GM18867 (cell line): Measurements from ENCODE around the gene ZMYND12.

Source experiments
- ATAC-seq: cut with Tn5 transposase; IDR thresholded peaks from one replicate; pipeline ENCODE4 v1.9.1; 2021; ENCODE audit warnings: mild to moderate bottlenecking, moderate library complexity; ENCODE audit not compliant: unreplicated experiment

Gene ZMYND12

GRCh38 chr1:42449256-42449655, 6.6 kb downstream of the ZMYND12 start:
- ATAC-seq = no peak

- ATAC-seq = no peak
Measured at GRCh38 chr1:42442662-42443061, 13.2 kb downstream of the ZMYND12 start.

- no peak for ATAC-seq
Measured at GRCh38 chr1:42439940-42440339, 15.9 kb downstream of the ZMYND12 start.

- ATAC-seq = no peak
Measured at GRCh38 chr1:42434340-42434739, 21.5 kb downstream of the ZMYND12 start.

- no peak for ATAC-seq
Measured at GRCh38 chr1:42433369-42433768, 22.5 kb downstream of the ZMYND12 start.

- ATAC-seq = no peak
Measured at GRCh38 chr1:42432714-42433113, 23.1 kb downstream of the ZMYND12 start.

- no peak for ATAC-seq
Measured at GRCh38 chr1:42431514-42431913, 24.3 kb downstream of the ZMYND12 start.

- ATAC-seq = no peak
Measured at GRCh38 chr1:42430286-42431135, 25.3 kb downstream of the ZMYND12 start.

GRCh38 chr1:42429603-42430002, 26.2 kb downstream of the ZMYND12 start:
- ATAC-seq = no peak

- ATAC-seq = no peak
Measured at GRCh38 chr1:42427240-42427639, 28.6 kb downstream of the ZMYND12 start.

- ATAC-seq = no peak
Measured at GRCh38 chr1:42424201-42424600, 31.6 kb downstream of the ZMYND12 start.

GRCh38 chr1:42423681-42424080, 32.1 kb downstream of the ZMYND12 start:
- ATAC-seq = no peak

GRCh38 chr1:42422737-42423136, 33.1 kb downstream of the ZMYND12 start:
- no peak for ATAC-seq

GRCh38 chr1:42420911-42421585, 34.8 kb downstream of the ZMYND12 start:
- ATAC-seq = no peak

GRCh38 chr1:42420121-42420520, 35.7 kb downstream of the ZMYND12 start:
- ATAC-seq = no peak

- no peak for ATAC-seq
Measured at GRCh38 chr1:42419126-42419821, 36.5 kb downstream of the ZMYND12 start.

GRCh38 chr1:42418516-42418915, 37.3 kb downstream of the ZMYND12 start:
- ATAC-seq = no peak

GRCh38 chr1:42417166-42417565, 38.7 kb downstream of the ZMYND12 start:
- no peak for ATAC-seq

GRCh38 chr1:42414551-42415496, 41.0 kb downstream of the ZMYND12 start:
- no peak for ATAC-seq

GRCh38 chr1:42403880-42404400, 51.9 kb downstream of the ZMYND12 start:
- no peak for ATAC-seq
